GM20000 (cell line): ENCODE measurements around the gene MORN1.

Source experiments
- DNase-seq: peaks from one replicate; pipeline ENCODE4 v3.0.0; 2012; ENCODE audit warnings: low spot score
- TF ChIP-seq, protein P1 (sequence below): IDR thresholded peaks from 2 replicates; pipeline ENCODE4 v1.5.1; 2012; ENCODE audit warnings: mild to moderate bottlenecking, control low read depth; ENCODE audit errors: extremely low read depth, missing control alignments

Gene MORN1

DNA sequence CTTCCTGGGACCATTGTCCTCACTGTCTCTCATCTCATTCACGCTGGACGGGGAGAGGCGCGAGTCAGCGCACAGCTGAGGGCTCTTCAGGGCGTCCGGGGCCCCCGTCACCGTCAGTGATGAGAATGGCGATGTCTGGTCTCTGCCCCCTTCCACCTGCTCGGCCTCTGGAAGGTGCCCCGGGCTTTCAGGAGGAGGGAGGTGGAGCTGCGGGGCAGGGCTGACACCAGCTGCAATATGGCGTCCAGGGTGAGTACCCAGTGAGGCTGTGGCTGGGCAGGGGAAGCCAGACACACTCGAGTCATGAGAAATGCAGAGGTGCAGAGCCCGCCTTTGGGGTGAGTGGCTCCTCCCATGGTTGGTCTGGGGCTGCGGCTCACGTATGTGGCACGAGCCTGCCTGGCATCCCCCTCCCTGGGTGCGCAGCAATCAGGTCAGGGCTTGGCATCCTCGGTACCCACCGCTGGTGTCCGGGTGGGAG lies 15.1 kb downstream of the MORN1 start:
- no peak for DNase-seq
- TF ChIP-seq, protein P1, sequence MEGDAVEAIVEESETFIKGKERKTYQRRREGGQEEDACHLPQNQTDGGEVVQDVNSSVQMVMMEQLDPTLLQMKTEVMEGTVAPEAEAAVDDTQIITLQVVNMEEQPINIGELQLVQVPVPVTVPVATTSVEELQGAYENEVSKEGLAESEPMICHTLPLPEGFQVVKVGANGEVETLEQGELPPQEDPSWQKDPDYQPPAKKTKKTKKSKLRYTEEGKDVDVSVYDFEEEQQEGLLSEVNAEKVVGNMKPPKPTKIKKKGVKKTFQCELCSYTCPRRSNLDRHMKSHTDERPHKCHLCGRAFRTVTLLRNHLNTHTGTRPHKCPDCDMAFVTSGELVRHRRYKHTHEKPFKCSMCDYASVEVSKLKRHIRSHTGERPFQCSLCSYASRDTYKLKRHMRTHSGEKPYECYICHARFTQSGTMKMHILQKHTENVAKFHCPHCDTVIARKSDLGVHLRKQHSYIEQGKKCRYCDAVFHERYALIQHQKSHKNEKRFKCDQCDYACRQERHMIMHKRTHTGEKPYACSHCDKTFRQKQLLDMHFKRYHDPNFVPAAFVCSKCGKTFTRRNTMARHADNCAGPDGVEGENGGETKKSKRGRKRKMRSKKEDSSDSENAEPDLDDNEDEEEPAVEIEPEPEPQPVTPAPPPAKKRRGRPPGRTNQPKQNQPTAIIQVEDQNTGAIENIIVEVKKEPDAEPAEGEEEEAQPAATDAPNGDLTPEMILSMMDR: no peak

DNA sequence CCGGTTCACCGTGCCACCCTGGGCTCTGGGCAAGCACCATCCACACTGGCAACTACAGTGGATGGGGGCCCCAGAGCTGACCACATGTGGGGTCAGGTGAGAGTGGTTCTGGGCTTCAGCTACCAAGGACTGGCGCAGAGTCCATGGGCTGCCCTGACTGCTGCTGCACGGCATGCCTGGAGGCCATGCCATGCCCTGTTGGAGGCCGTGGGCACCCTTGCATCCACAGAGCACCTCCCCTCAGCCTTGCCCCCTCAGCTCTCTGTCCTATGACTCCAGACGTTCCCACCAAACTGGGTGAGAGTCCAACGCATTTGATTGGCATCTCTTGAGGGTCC lies 15.5 kb downstream of the MORN1 start:
- TF ChIP-seq, protein P1: no peak
- no peak for DNase-seq

DNA sequence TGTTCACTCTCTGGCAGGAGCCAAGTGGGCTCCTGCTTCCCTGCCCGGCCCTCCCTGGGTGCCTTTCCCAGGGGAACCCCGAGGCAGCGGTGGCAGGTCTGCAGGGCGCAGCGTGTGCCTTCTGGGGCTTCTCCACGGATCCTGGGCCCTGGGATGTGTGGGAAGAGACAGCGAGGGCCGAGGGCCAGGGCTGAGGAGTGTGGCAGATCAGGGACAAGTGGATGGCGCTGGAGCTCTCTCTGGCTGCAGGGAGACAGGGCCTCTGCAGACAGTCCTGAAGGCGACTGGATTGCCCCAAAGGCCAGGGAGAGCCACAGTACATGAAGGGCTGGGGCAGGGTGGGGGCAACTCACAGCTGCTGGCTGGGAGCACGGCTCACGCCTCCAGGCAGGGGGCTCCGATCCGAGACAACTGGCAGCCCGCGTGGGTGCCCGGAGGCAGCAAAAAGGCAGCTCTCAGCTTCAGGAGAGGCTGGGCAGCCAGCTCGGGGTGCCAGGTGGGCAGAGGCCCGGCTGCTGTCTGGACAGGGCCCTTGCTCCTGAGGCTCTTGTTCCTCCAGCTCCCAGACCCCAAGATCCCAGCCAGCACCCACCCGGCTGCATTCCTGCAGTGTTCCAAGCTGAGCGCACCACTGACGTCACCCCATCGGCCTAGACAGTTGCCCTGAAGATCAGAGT lies 16.0 kb downstream of the MORN1 start:
- TF ChIP-seq, protein P1: no peak
- no peak for DNase-seq

DNA sequence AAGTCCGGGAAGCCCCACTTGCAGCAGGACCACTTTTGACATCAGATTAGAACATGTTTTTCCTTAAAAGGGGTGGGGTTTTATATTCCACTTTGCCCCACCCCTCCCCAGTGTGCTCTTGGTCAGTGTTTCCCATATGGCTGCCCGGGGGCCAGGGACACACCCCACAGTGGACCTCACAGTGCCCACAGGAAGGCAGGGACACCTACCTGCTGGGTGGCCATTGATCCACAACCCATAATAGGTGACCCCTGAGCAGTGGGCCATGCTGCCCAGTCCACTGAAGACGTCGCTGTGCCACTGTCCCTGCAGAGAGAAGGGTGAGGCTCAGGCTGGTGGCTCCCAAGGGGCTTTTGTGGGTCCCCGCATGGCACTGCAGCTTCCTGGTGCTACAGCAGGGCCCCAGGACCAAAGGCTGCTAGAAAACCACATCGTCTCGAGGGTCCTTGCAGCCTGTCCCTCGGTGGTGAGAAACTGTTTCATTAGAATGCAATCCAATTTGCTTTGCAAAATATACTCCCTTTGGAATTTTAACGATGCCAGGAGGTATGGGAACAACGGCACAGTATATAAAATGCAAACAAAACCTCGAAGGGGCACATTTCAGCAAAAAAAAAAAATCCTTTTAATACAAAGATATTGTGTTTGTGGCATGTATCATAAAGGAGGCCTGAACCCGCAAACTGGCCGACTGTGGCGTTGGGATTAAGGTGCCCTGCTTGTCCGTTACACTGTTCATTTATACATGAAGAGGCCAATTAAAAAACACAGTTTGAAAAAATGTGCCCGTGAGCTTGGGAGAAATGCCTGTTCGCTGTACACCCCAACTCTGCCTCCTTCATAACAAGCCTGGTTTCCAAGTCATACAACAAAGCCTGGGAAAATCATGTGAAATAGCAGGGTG lies 16.9 kb downstream of the MORN1 start:
- no peak for DNase-seq
- TF ChIP-seq, protein P1: no peak

DNA sequence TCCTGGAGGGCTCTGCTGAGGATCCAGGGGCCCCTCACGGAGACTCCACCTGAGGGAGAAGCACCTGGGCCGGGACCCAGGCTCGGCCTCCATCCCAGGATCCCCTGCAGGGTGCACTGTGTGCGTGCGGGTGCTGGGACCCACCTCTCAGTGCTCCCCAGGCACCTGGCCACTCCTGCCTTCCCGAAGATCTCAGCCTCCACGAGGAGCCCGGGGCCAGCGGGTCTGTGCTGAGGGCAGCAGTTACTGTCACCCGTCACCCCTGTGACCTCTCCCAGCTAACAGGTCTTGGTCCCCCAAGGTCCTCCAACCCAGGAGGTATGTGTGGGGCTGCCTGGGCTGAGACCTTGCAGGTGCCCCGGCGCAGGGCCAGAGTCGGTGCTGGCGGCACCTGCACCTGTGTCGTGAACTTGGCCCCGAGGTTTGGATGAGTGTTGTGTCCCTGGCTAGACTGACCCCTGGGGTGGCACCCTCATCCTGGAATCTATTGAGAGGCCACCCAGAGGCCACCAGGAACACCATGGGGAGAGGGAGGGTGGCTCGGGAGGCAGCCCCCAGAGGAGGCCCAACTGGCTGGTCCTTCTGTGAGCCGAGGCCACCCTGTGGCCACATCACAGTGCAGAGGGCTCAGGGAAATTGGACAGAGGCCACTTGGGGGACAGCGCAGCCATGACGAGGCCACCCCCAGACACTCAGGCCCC lies 17.7 kb downstream of the MORN1 start:
- TF ChIP-seq, protein P1: no peak
- DNase-seq: no peak

DNA sequence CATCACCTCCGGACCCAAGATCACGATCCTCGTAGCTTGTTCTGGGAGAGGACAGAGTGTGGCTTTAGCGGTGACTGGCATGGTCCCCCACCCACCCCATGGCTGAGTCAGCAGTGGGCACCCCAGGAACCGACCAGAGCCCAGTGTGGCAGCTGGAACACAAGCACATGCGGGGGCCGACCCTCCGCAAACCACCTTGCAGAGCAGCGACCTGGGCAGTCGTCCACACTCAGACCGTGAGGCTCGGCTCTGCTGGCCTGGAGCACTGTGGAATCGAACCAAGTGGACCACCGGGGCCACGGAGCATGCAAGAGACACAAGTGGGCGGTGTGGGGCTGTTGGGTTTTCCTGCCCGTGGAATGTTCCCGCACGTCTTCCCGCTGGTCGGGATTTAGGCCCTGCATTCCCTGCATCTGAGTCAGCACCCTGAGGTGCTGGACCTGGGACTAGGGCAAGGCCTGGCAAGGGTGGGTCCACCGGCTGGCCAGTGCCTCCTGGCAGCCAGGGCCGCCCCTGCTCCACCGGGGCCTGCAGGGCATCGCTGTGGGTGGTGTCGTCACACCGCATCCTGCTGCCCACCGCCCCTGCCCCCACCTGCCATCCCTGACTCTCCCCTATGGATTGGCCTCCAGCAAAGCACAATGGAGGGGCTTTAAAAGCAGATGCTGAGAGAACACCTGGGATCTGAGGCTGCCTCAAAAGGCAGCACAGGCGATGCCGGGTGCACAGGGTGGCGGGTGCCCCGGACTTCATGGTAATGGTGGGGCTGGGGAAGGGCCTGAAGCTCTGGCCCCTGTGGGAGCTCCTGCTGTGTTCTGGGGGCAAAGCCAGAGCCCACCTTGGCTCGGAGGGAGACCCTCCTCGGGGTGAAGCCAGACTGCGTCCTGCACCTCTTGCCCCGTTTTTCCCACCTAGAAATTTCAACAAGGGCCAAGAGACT lies 18.5 kb downstream of the MORN1 start:
- DNase-seq: no peak
- TF ChIP-seq, protein P1: no peak
